Renal cortex interstitium (tissue), 11 donors: Measurements from ENCODE around the gene ARSA. TPM values are rescaled to one million over a fixed set of nuclear protein-coding genes. Genes with fewer than 3 reads are reported as not detected.

Source experiments
- DNase-seq, 11 donors: peaks; one replicate each; pipeline ENCODE4 v3.0.0-alpha.2; 2013; ENCODE audit warnings: low read depth in 9 of 11, low spot score in 4 of 11; ENCODE audit errors: extremely low read depth in 1 of 11
- polyA plus RNA-seq, 3 donors: library from polyadenylated mRNA; unstranded; fragments of 120-200 nt; gene quantifications; one replicate each; pipeline ENCODE4 v1.2.1, GENCODE V29; 2013; ENCODE audit not compliant: insufficient read length in 3 of 3

The ARSA gene
- polyA plus RNA-seq, 3 donors, result 12.2 to 20.8 (median 13.5) TPM

- no peak for DNase-seq
These were observed 40.5 kb downstream of the ARSA start for GRCh38 chr22:50587407-50587806.

- no peak for DNase-seq
These were observed 41.5 kb downstream of the ARSA start for GRCh38 chr22:50586416-50586815.

DNA sequence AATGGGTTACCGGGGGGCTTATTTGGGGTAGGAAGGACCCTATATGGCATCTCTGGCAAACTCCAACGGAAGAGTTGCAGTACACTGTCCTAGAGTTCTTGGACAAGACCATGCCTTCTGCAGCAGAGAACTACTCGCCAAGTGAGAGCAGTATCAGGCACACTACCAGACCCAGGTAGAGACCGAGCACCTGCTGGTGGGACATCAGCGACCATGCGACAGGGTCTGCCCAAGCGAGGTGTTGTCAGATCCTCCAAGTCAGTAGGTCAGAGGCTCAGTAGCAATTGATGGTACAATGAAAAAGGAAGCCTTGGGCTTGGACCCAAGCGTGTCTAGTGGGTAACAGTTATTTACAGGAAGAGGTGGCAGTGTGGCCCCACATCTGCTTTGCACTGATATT, 42.2 kb downstream of the ARSA start:
- DNase-seq, result no peak

- DNase-seq, result no peak
These were observed 42.7 kb downstream of the ARSA start for GRCh38 chr22:50585238-50585637.

DNA sequence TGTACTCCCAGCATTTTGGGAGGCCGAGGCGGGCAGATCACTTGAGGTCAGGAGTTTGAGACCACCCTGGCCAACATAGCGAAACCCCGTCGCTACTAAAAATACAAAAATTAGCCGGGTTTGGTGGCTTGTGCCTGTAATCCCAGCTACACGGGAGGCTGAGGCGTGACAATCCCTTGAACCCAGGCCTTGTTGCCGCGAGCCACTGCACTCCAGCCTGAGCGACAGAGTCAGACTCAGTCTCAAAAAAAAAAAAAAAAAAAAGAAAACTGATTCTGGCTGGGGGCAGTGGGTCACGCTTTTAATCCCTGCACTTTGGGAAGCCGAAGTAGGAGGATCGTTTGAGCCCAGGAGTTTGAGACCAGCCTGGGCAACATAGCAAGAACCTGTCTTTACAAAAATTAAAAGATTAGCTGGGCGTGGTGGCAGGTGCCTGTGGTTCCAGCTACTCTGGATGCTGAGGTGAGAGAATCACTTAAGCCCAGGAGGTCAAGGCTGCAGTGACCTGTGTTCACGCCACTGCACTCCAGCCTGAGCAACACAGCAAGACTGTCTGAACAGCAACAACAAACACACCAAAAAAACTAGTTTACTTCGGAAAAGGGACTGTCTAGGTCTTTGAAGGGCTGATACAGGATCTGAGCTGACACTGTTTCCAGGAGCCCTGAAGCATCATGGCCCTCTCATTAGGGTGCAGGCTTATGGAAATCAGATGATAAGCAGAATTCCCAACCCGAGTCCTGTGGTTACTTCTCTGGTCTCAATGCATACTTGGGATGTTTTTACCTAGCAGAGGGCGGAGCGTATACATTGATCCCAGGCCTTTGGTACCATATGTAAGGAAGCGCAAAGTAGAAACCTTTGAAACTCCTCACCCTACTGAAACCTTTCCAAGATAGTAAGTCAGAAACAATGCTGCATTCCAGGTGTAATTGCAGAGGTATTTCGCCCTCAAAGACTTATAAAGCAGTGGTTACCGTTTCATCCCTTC, 43.6 kb downstream of the ARSA start:
- DNase-seq, result no peak

GRCh38 chr22:50583294-50583861, 44.6 kb downstream of the ARSA start:
- DNase-seq, result no peak

DNA sequence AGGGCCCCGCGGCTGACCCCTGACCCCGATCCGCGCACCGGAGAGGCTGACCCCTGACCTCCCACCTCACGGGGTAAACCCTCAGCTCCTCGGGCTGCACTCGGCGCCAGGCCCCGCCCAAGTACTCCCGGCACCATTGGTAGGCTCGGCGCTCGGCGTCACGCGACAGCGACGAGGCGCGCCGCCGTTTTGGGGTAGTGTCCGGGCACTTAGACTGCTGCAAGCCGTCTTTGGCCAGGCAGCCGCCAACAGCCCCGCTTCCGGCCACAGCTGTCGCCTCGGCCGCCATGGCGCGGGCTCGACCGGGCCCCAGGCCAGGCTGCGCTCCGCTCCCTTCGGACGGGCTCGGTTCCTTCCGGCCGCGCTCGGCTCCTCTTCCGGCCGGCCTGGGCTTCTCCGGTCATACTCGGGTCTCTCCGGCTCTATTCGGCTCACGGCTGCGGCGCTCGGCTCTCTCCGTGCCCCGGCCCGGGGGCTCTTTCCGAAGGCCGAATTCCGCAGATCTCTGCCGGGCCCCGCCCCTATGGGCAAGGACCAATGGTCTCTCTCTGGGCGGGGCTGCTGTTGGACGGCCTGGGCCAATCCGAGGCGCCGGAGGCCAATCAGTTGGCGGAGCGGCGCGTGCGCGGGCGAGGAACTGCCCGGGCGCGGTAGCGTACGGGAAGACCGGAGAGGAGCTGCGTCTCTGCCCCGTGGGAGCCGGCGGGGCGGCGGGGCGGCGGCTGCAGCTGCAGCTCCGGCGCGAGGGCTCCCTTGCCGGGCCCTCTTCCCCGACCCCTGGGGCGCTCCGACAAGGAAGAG, 45.3 kb downstream of the ARSA start, which contains the start of gene CHKB:
TSS of gene CHKB (minus strand) at position 357 of the 801 bp plus-strand sequence. CDS start at position 289, 68 bp downstream.
- DNase-seq, result peak; percentile 90 to 98 (median 96)

DNA sequence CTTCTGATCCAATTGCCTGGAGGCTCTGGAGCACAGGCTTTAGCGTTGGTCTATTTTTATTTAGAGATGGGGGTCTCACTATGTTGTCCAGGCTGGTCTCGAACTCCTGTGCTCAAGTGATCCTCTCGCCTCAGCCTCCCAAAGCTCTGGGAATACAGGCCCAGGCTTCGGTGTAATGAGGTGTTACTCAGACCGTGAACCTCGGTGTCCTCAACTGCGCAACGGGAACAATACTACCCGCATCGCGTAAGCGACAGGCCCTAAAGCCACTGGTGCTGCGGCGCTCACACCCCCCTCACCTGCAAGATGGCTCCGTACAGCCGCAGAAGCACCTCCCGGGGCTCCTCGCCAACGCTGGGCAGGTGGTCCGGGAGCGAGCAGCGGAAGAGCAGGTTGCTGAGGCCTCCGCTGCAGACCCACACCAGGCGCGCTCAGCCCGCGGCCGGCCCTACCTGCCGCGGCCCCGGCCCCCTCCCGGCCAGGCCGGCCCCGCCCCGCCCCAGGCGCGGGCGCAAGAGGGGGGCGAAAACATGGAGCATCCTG, 45.9 kb downstream of the ARSA start:
- peak in 1 of 11 donors; percentile 11 for DNase-seq

DNA sequence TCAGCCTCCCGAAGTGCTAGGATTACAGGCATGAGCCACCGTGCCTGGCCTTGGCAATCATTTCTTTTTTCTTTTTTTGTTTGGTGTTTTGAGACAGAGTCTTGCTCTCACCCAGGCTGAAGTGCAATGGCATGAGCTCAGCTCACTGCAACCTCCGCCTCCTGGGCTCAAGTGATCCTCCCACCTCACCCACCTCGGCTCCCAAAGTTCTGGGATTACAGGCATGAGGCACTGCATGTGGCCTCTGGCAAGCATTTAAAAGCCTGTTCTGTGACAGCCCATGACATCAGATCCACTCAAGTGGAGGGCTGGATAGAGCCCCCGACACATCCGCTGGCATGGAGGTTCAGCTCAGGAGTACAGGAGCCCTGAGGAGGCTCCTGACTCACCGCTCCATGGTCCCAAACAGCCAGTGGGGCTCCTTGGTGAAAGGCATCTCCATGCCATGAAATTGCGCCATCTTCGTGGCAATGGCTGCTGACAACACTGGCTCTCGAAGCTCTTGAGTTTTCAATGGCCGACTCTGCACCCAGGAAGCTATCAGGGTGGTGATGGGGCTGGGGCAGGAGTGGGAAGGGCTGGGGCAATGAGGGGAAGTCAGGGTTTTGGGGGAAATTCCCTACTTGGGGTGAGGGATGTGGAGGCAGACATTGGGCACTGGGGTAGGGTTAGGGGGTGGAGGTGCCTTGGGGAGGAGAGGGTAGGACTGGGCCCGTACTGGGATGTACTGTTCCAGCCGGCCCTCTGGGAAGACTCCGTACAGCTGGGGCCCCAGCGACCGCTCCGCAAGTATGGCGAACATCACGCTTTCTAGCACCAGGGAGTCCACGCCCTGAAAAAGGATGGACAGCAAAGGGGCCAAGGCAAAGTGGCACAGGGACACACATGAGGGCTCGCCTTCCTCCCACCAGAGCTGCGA, 46.7 kb downstream of the ARSA start:
- no peak for DNase-seq

GRCh38 chr22:50579752-50580151, 48.2 kb downstream of the ARSA start:
- no peak for DNase-seq

DNA sequence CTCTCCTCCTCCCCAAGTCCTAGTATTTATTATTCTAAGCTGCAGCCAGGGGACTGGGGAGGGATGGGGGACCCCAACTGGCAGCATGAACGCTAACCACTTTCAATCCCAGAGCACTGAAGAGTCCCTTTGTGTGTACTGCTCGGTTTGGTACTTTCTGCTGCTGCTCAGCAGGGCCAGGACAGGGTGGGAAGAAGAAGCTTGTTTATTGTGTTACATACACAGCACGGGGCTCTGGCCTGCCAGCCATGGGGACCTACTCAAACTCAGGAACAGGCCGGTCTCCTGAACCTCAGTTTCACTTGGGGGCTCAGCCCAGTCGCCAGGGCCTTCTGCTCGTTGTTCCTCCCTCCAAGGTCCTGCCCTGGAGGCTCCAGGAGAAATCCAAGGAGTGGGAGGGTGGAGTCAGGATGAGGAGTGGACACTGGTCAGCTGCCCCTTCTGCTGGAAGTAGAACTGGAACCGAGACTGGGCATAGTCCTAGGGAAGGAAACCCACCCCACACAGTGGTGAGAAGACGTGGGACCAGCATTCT, 49.1 kb downstream of the ARSA start:
- DNase-seq, result no peak

- DNase-seq, result peak in 1 of 11 donors; percentile 31
These were observed 49.8 kb downstream of the ARSA start, which contains the start of gene CPT1B for GRCh38 chr22:50577987-50578775. TSS of gene CPT1B (minus strand) at chr22:50578427. CDS start at chr22:50577915, 512 bp downstream.

GRCh38 chr22:50577697-50577986, 50.3 kb downstream of the ARSA start:
- no peak for DNase-seq

GRCh38 chr22:50576806-50577696, 50.9 kb downstream of the ARSA start:
- DNase-seq, result no peak

GRCh38 chr22:50576070-50576469, 51.9 kb downstream of the ARSA start:
- peak in 2 of 11 donors; percentile 32 for DNase-seq

GRCh38 chr22:50575426-50575941, 52.5 kb downstream of the ARSA start:
- no peak for DNase-seq
